Fibroblast of lung (primary cell): Measurements from ENCODE around the gene SLC2A5. TPM values are rescaled to one million over a fixed set of nuclear protein-coding genes. Genes with fewer than 3 reads are reported as not detected.

Experiments used
- DNase-seq, 2 donors: peaks; one replicate each; pipeline versions ENCODE4 v3.0.0 to v3.0.0-alpha.2; 2010; ENCODE audit warnings: low read depth in 2 of 2
- H2AFZ ChIP-seq: 2 replicates; pipeline ENCODE4 v1.5.1; 2012; ENCODE audit warnings: low read length, control low read depth, inconsistent platforms
- H3K27ac ChIP-seq: 2 replicates; pipeline ENCODE4 v1.5.1; 2011; ENCODE audit warnings: low read length, control low read depth; ENCODE audit not compliant: insufficient read depth
- H3K27me3 ChIP-seq: 2 replicates; pipeline ENCODE4 v1.5.1; 2011; ENCODE audit warnings: mild to moderate bottlenecking, low read length; ENCODE audit not compliant: control insufficient read depth, insufficient read depth
- H3K36me3 ChIP-seq: 2 replicates; pipeline ENCODE4 v1.5.1; 2011; ENCODE audit warnings: low read length; ENCODE audit not compliant: control insufficient read depth, insufficient read depth
- H3K4me1 ChIP-seq: 2 replicates; pipeline ENCODE4 v1.5.1; 2011; ENCODE audit warnings: low read length; ENCODE audit not compliant: control insufficient read depth, insufficient read depth; ENCODE audit errors: extremely low read depth
- H3K4me2 ChIP-seq: 2 replicates; pipeline ENCODE4 v1.5.1; 2011; ENCODE audit warnings: low read length, control low read depth; ENCODE audit not compliant: insufficient read depth; ENCODE audit errors: extremely low read depth
- H3K4me3 ChIP-seq, 4 experiments: fragments of 200-600 bp in 1 of 4; sonication (generic) in 1 of 4; replicated peaks in 1 of 4; 2 replicates each; pipeline ENCODE4 v1.5.1; 2011 to 2016; ENCODE audit warnings: low read length in 4 of 4, low read depth in 3 of 4, mild to moderate bottlenecking in 3 of 4, control low read depth in 2 of 4, inconsistent platforms in 1 of 4, mixed read lengths in 1 of 4; ENCODE audit not compliant: insufficient read depth in 1 of 4; ENCODE audit errors: control extremely low read depth in 1 of 4
- H3K79me2 ChIP-seq: 2 replicates; pipeline ENCODE4 v1.5.1; 2012; ENCODE audit warnings: mild to moderate bottlenecking, low read length, inconsistent platforms; ENCODE audit not compliant: control insufficient read depth, insufficient read depth
- H3K9ac ChIP-seq: 2 replicates; pipeline ENCODE4 v1.5.1; 2011; ENCODE audit warnings: mild to moderate bottlenecking, low read length, control low read depth; ENCODE audit not compliant: insufficient read depth
- H3K9me3 ChIP-seq: 2 replicates; pipeline ENCODE4 v1.5.1; 2012; ENCODE audit warnings: low read depth, low read length; ENCODE audit not compliant: control insufficient read depth, insufficient read depth
- H4K20me1 ChIP-seq: 2 replicates; pipeline ENCODE4 v1.5.1; 2011; ENCODE audit warnings: low read length; ENCODE audit not compliant: control insufficient read depth, insufficient read depth; ENCODE audit errors: extremely low read depth
- EZH2 ChIP-seq: IDR thresholded peaks from 2 replicates; pipeline ENCODE4 v1.5.1; 2012; ENCODE audit warnings: low read length, control low read depth, mild to moderate bottlenecking; ENCODE audit errors: missing control alignments
- polyA plus RNA-seq, 2 donors: library from polyadenylated mRNA; depleted of rRNA in 1 of 2; stranded (reverse) in 1 of 2; unstranded in 1 of 2; fragments of >200 nt; gene quantifications; 2 replicates each; pipeline ENCODE4 v1.2.1, GENCODE V29; 2011 to 2012; ENCODE audit warnings: missing spikeins in 1 of 2
- total RNA-seq: library from RNA; depleted of rRNA; stranded (reverse); fragments of >200 nt; gene quantifications from 2 replicates; pipeline ENCODE4 v1.2.1, GENCODE V29; 2014
- TF ChIP-seq, protein P1 (sequence below), 2 donors: IDR thresholded peaks in 1 of 2; conservative IDR thresholded peaks in 1 of 2; 1 replicate in 1 of 2; 2 replicates in 1 of 2; pipeline ENCODE4 v1.5.1; 2011 to 2012; ENCODE audit warnings: low read length in 2 of 2, control low read depth in 1 of 2, inconsistent platforms in 1 of 2, low read depth in 1 of 2, mild to moderate bottlenecking in 1 of 2

Gene SLC2A5
- total and polyA plus RNA-seq, 2 donors (not counting 1 experiment from before 2014, with no cell fraction given) = 0.83 to 5.8 TPM

DNA sequence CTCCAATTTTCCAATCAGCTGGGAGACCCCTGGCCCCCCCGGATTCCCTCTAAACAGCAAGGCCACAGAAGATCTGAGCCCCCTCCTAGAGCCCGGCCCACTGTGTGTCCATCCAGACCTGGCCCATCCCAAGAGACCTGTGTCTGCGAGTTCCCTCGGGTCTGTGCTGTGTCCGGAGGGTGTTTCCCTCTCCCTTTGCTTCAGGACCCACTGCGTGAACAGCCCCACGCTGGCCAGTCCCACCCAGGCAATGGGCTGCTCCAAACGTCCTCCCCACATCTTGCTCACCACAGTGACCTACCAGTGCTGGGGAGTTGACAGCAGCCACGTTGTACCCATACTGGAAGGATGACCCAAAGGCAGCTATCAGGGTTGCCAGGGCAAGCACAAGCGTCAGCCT is 11.6 kb downstream of the SLC2A5 start:
- Histone ChIP-seq H3K27ac (no peak overlapping the region), H3K36me3 (no peaks in the 10 kb centered on the region), H3K9ac (no peak overlapping the region), H3K4me1 (peaks cover 8% of the 10 kb centered on the region), H3K4me2 (no peak overlapping the region), H3K27me3 (no peaks in the 10 kb centered on the region), H3K9me3 (no peaks in the 10 kb centered on the region), H3K4me3 (no peak overlapping the region), H3K79me2 (no peaks in the 10 kb centered on the region), H2AFZ (no peak overlapping the region), H4K20me1 (no peaks in the 10 kb centered on the region)
- TF ChIP-seq EZH2 = no peak
- TF ChIP-seq, protein P1, sequence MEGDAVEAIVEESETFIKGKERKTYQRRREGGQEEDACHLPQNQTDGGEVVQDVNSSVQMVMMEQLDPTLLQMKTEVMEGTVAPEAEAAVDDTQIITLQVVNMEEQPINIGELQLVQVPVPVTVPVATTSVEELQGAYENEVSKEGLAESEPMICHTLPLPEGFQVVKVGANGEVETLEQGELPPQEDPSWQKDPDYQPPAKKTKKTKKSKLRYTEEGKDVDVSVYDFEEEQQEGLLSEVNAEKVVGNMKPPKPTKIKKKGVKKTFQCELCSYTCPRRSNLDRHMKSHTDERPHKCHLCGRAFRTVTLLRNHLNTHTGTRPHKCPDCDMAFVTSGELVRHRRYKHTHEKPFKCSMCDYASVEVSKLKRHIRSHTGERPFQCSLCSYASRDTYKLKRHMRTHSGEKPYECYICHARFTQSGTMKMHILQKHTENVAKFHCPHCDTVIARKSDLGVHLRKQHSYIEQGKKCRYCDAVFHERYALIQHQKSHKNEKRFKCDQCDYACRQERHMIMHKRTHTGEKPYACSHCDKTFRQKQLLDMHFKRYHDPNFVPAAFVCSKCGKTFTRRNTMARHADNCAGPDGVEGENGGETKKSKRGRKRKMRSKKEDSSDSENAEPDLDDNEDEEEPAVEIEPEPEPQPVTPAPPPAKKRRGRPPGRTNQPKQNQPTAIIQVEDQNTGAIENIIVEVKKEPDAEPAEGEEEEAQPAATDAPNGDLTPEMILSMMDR (conservative IDR thresholded peaks at IDR 0.05 in 1 of 2, IDR thresholded peaks at IDR 0.05 in 1 of 2; ENCODE audit: low read depth in 1 of 2, low read length in 2 of 2) = no peak
- DNase-seq = no peak

DNA sequence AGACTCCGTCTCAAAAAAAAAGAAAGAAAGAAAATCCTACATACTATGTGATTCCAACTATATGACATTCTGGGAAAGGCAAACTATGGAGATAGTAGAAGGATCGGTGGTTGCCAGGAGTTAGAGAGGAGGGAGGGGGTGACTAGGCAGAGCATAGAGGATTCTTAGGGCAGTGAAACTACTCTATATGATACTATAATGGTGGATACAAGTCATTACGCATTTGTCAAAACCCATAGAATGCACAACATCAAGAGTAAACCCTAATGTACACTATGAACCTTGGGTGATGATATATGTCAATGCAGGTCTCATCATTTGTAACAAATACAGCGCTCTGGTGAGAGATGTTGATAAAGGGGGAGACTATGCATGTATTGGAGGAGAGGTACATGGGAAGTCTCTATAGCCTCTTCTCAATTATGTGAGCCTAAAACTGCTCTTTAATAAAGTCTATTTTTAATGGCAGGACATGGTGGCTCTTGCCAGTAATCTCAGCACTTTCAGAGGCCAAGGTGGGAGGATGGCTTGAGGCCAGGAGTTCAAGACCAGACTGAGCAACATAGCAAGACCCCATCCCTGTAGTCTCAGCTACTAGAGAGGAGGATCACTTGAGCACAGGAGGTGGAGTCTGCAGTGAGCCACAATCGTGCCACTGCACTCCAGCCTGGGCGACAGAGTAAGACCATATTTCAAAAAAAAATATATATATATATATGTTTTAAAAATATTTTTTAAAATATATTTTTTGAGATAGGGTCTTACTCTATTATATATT is 17.0 kb downstream of the SLC2A5 start:
- DNase-seq = no peak

DNA sequence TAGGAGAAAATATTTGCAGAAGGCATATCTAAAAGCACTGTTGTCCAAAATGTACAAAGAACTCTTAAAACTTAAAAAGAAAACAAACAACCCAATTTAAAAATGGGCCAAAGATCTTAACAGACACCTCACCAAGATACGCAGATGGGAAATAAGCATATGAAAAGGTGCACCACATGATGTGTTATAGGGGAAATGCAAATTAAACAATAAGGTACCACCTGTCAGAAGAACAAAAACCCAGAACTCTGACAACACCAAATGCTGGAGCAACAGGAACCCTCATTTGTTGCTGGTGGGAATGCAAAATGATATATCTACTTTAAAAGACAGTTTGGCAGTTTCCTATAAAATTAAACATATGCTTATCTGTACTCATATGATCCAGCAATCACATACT is 18.1 kb downstream of the SLC2A5 start:
- Histone ChIP-seq H3K4me3 (no peak overlapping the region), H2AFZ (no peak overlapping the region), H3K9me3 (no peaks in the 10 kb centered on the region), H3K9ac (no peak overlapping the region), H3K4me1 (no peaks in the 10 kb centered on the region), H4K20me1 (peaks cover 3% of the 10 kb centered on the region), H3K27ac (no peak overlapping the region), H3K79me2 (no peaks in the 10 kb centered on the region), H3K36me3 (no peaks in the 10 kb centered on the region), H3K27me3 (peaks cover 4% of the 10 kb centered on the region), H3K4me2 (no peak overlapping the region)
- no peak for DNase-seq
- TF ChIP-seq, protein P1 (conservative IDR thresholded peaks at IDR 0.05 in 1 of 2, IDR thresholded peaks at IDR 0.05 in 1 of 2; ENCODE audit: low read depth in 1 of 2, low read length in 2 of 2) = no peak
- no peak for TF ChIP-seq EZH2

More for the DNA sequence above, 17.0 kb downstream of the SLC2A5 start:
- Histone ChIP-seq H4K20me1 (peaks cover under 1% of the 10 kb centered on the region), H3K4me2 (no peak overlapping the region), H3K27me3 (peaks cover 1% of the 10 kb centered on the region), H2AFZ (no peak overlapping the region), H3K27ac (no peak overlapping the region), H3K9ac (no peak overlapping the region), H3K4me1 (no peaks in the 10 kb centered on the region), H3K79me2 (no peaks in the 10 kb centered on the region), H3K4me3 (no peak overlapping the region), H3K36me3 (no peaks in the 10 kb centered on the region), H3K9me3 (no peaks in the 10 kb centered on the region)
- TF ChIP-seq EZH2 = no peak
- TF ChIP-seq, protein P1 (conservative IDR thresholded peaks at IDR 0.05 in 1 of 2, IDR thresholded peaks at IDR 0.05 in 1 of 2; ENCODE audit: low read depth in 1 of 2, low read length in 2 of 2) = no peak
